ENCODE data around the gene FBXO42. TPM values are rescaled to one million over a fixed set of nuclear protein-coding genes. Genes with fewer than 3 reads are reported as not detected.
"Not testable (repeated sequence)": the region's sequence is repeated elsewhere in the genome, so short reads cannot be mapped to it uniquely, and the experiment has no call there.

The FBXO42 gene
- total and polyA plus RNA-seq, 9 of the 15 experiments (the other 6 are each of a cell fraction or from before 2014, with no cell fraction given) = 7.2 to 24.8 (median 17.4) TPM

DNA sequence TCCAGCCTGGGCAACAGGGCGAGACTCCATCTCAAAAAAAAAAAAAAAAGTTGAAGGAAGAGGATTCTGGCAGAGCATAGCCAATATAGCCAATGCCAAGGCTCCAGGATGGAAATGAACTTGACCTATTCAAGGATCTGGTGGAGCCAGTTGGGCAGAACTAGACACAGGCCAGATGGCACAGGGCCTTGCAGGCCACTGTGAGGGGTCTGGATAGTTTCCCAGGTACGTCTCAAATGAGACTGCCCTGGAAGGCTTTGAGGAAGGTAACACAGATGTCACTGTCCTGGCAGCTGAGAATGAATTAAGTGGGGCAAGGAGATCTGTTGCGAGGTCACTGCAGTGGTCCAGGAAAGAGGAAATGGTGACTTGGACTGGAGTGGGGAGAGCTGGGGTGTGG, 127.8 kb downstream of the FBXO42 start:
- Histone ChIP-seq H3K27me3 (ENCODE audit: control insufficient read depth in 2 of 2, insufficient read depth in 2 of 2, low read length in 2 of 2) (no peaks in the 10 kb centered on the region), H4K20me1 (replicated peaks; ENCODE audit: control insufficient read depth, insufficient read depth, low read length) (no peaks in the 10 kb centered on the region), H3K4me2 (ENCODE audit: insufficient read depth, low read length) (no peak overlapping the region), H3K27ac (ENCODE audit: extremely low read depth, low read depth, low read length) (no peak overlapping the region), H3K9me1 (ENCODE audit: control insufficient read depth, insufficient read depth, low read length) (no peaks in the 10 kb centered on the region), H3K9ac (ENCODE audit: insufficient read depth in 1 of 2, low read depth in 2 of 2, low read length in 2 of 2) (peak overlapping the region in 1 of 2 experiments; percentile 3; a peak in 1 of 4 replicates), H3K4me3 (no peak overlapping the region), H2AFZ (ENCODE audit: low read depth, low read length) (no peak overlapping the region), H3K36me3 (ENCODE audit: control insufficient read depth, insufficient read depth, low read length) (no peaks in the 10 kb centered on the region), H3K4me1 (replicated peaks in 1 of 2; ENCODE audit: control insufficient read depth in 2 of 2, insufficient read depth in 2 of 2, low read length in 2 of 2) (peaks cover 10 to 23% of the 10 kb centered on the region in 2 experiments; a peak in 4 of 5 replicates), H3K79me2 (ENCODE audit: control insufficient read depth, insufficient read depth, low read length) (no peaks in the 10 kb centered on the region), H3K9me3 (replicated peaks; ENCODE audit: control insufficient read depth, insufficient read depth, low read depth, low read length) (no peaks in the 10 kb centered on the region)
- POLR2A ChIA-PET = interaction anchor here (0.6 to 1.3 kb wide), 3 partner anchors 11 to 129 kb away, joined by 3 to 4 read pairs (median 3); no protein-coding TSS in a partner anchor
- ATAC-seq = no peak
- in situ Hi-C loops (cut with MboI) (no loop called here), intact Hi-C loops (cut with micrococcal nuclease) (no loop called here)
- TF ChIP-seq SNIP1 (IDR thresholded peaks at IDR 0.05; ENCODE audit: low read depth) = no peak
- no peak for TF ChIP-seq BMI1 (IDR thresholded peaks at IDR 0.05; ENCODE audit: low read length)
- no peak for TF ChIP-seq NKRF (IDR thresholded peaks at IDR 0.05; ENCODE audit: borderline replicate concordance)
- TF ChIP-seq, protein P1, sequence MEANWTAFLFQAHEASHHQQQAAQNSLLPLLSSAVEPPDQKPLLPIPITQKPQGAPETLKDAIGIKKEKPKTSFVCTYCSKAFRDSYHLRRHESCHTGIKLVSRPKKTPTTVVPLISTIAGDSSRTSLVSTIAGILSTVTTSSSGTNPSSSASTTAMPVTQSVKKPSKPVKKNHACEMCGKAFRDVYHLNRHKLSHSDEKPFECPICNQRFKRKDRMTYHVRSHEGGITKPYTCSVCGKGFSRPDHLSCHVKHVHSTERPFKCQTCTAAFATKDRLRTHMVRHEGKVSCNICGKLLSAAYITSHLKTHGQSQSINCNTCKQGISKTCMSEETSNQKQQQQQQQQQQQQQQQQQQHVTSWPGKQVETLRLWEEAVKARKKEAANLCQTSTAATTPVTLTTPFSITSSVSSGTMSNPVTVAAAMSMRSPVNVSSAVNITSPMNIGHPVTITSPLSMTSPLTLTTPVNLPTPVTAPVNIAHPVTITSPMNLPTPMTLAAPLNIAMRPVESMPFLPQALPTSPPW (CRISPR knock-in tag; IDR thresholded peaks at IDR 0.05) = no peak
- peak; percentile 55; the same call in 1 of the 2 replicates for TF ChIP-seq SPI1 (IDR thresholded peaks at IDR 0.05; ENCODE audit: borderline replicate concordance, low read depth, low read length)
- FAIRE-seq = no peak
- no peak for DNase-seq (ENCODE audit: extremely low read depth in 1 of 4, low spot score in 3 of 4)
- CTCF ChIA-PET (ENCODE audit: low intra/inter-chr PET ratio) = no interaction called here
- BruUV-seq (replicated peaks) = no TSS peak
- 60% methylated on average over 3 of the region's 3 CpGs for WGBS (ENCODE audit: insufficient coverage, low coverage, missing lambda C conversion rate)

GRCh38 chr1:16222716-16223115, 129.6 kb downstream of the FBXO42 start:
- in situ Hi-C loops (cut with MboI); FAIRE-seq; H3K9me3 ChIP-seq (replicated peaks; ENCODE audit: control insufficient read depth, insufficient read depth, low read depth, low read length); CTCF ChIA-PET (ENCODE audit: low intra/inter-chr PET ratio); H2AFZ ChIP-seq (ENCODE audit: low read depth, low read length); ATAC-seq; H3K36me3 ChIP-seq (ENCODE audit: control insufficient read depth, insufficient read depth, low read length); H3K27ac ChIP-seq (ENCODE audit: extremely low read depth, low read depth, low read length); H3K4me2 ChIP-seq (ENCODE audit: insufficient read depth, low read length); H3K79me2 ChIP-seq (ENCODE audit: control insufficient read depth, insufficient read depth, low read length); H3K9ac ChIP-seq (ENCODE audit: insufficient read depth in 1 of 2, low read depth in 2 of 2, low read length in 2 of 2); BruUV-seq (replicated peaks); H3K27me3 ChIP-seq (ENCODE audit: control insufficient read depth in 2 of 2, insufficient read depth in 2 of 2, low read length in 2 of 2); H3K4me3 ChIP-seq; DNase-seq (ENCODE audit: extremely low read depth in 1 of 4, low spot score in 3 of 4); H4K20me1 ChIP-seq (replicated peaks; ENCODE audit: control insufficient read depth, insufficient read depth, low read length); H3K9me1 ChIP-seq (ENCODE audit: control insufficient read depth, insufficient read depth, low read length); intact Hi-C loops (cut with micrococcal nuclease): not testable (repeated sequence)
- 58% methylated on average over 14 of the region's 14 CpGs for WGBS (ENCODE audit: insufficient coverage, low coverage, missing lambda C conversion rate)
- peaks cover 3 to 18% of the 10 kb centered on the region in 2 experiments; a peak in 4 of 5 replicates for H3K4me1 ChIP-seq (replicated peaks in 1 of 2; ENCODE audit: control insufficient read depth in 2 of 2, insufficient read depth in 2 of 2, low read length in 2 of 2)
- POLR2A ChIA-PET = interaction anchor here (0.7 to 1.6 kb wide), 3 partner anchors 12 to 129 kb away, joined by 3 to 5 read pairs (median 4); no protein-coding TSS in a partner anchor

All from K562 (cell line).